ENCODE data around the gene ERAP2.

Gene ERAP2

GRCh38 chr5:96966801-96967200 lies 90.5 kb downstream of the ERAP2 start:
- DNase-seq (ENCODE audit: low read depth in 2 of 2) = no peak

- no peak for DNase-seq (ENCODE audit: low read depth in 2 of 2)
Measured at GRCh38 chr5:96967400-96967799, 91.1 kb downstream of the ERAP2 start.

GRCh38 chr5:96968074-96968473 lies 91.8 kb downstream of the ERAP2 start:
- no peak for DNase-seq (ENCODE audit: low read depth in 2 of 2)

- no peak for DNase-seq (ENCODE audit: low read depth in 2 of 2)
Measured at GRCh38 chr5:96968614-96969013, 92.3 kb downstream of the ERAP2 start.
